Heart left ventricle (tissue), 13 donors: ENCODE measurements around the gene ERCC1.

Experiments
- POLR2A ChIP-seq, 2 donors: fragments of 450-650 bp; IDR thresholded peaks; one replicate each; pipeline ENCODE4 v1.6.1; 2017; ENCODE audit warnings: antibody characterized with exemption in 2 of 2, mild to moderate bottlenecking in 2 of 2, moderate library complexity in 2 of 2
- TF ChIP-seq, protein P1 (sequence below), 12 donors: fragments of 200-600 bp; sonication (generic) in 4 of 12; IDR thresholded peaks; one replicate each; pipeline versions ENCODE4 v1.5.0 to v1.8.0; 2018 to 2022; ENCODE audit warnings: antibody characterized with exemption in 12 of 12, mild to moderate bottlenecking in 5 of 12
- donor health status: ischemic (EF 13 %, LVEDD 7.1; RV severe dilation, severe dysfunction).
- donor health status: DM: no; HTN: yes; CAD: no.
- donor health status: DM: no; HTN: no; CAD: no.
- donor health status: ischemic (EF 25% LVEDD 6.9; RV normal size, moderate dysfunction).
- donor health status: ischemic (EF 25% LVEDD 5.7; RV mildly dilated, moderate dysfunction).
- donor health status: ischemic (EF 35%, LVEDD 5.7; RV mildly dilated, moderate dysfunction).
- donor health status: nonischemic (EF 11% LVEDD 7.7; RV severe dilation, severe dysfunction).
- donor health status: DM: yes; HTN: yes; CAD: no.
- donor health status: PGD.
- donor health status: ischemic (EF 29% LVEDD 5.4; RV normal size, mild dysfunction).
- donor health status: nonischemic (EF 23%, LVEDD 6.1; RV moderate dilation, normal function).

DNA sequence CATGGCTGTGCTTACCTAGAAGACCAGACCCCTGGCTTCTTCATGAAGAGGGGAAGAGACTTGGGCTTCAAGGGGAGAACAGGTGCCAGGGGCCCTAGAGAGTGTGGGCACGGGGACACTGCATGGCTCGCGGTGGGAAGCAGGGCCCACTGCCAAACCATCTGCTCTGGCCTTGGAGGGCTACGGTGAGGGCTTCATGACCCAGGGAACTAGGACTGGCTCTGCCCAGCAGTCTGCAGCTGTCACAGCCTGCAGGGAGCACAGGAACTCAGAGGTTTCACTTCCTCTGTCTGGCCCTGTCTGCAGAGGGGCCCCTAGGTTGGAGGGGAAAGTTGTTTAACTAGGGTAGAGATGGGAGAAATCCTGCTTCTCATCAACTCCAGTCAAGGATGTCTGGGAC lies 4.3 kb downstream of the ERCC1 start:
- TF ChIP-seq POLR2A (IDR thresholded peaks at IDR 0.05), result no peak
- TF ChIP-seq, protein P1, sequence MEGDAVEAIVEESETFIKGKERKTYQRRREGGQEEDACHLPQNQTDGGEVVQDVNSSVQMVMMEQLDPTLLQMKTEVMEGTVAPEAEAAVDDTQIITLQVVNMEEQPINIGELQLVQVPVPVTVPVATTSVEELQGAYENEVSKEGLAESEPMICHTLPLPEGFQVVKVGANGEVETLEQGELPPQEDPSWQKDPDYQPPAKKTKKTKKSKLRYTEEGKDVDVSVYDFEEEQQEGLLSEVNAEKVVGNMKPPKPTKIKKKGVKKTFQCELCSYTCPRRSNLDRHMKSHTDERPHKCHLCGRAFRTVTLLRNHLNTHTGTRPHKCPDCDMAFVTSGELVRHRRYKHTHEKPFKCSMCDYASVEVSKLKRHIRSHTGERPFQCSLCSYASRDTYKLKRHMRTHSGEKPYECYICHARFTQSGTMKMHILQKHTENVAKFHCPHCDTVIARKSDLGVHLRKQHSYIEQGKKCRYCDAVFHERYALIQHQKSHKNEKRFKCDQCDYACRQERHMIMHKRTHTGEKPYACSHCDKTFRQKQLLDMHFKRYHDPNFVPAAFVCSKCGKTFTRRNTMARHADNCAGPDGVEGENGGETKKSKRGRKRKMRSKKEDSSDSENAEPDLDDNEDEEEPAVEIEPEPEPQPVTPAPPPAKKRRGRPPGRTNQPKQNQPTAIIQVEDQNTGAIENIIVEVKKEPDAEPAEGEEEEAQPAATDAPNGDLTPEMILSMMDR (IDR thresholded peaks at IDR 0.05), result no peak
